PC-9 (cell line): ENCODE results near the gene ANKRD44. TPM values are rescaled to one million over a fixed set of nuclear protein-coding genes. Genes with fewer than 3 reads are reported as not detected.

Experiments
- BruUV-seq: library from RNA; stranded (reverse); fragments of 400-500 nt; replicated peaks from 2 replicates; lab custom pipeline; 2021; lab: Mats Ljungman, UMichigan
- CTCF ChIA-PET: fragments of 300-600 bp; sonication (Branson Sonifier 250); formaldehyde crosslinking; loops from one replicate; lab custom pipeline; 2022; ENCODE audit warnings: antibody characterized with exemption; lab: Charles Lee
- POLR2A ChIA-PET: fragments of 300-600 bp; sonication (Branson Sonifier 250); formaldehyde crosslinking; loops from one replicate; lab custom pipeline; 2022; ENCODE audit warnings: antibody characterized with exemption; ENCODE audit not compliant: unreplicated experiment; lab: Charles Lee
- DNase-seq, 2 experiments: peaks; one replicate each; pipeline versions ENCODE4 v3.0.0 to v3.0.0-alpha.2; 2015 to 2022; ENCODE audit warnings: mixed read lengths in 1 of 2
- H2AFZ ChIP-seq: fragments of 200-600 bp; sonication (generic); 2 replicates; pipeline ENCODE4 v1.8.1; 2017; ENCODE audit warnings: antibody characterized with exemption
- H3F3A ChIP-seq: fragments of 200-600 bp; sonication (generic); 2 replicates; pipeline ENCODE4 v1.8.1; 2017; ENCODE audit warnings: antibody characterized with exemption, mild to moderate bottlenecking, low read depth; ENCODE audit not compliant: insufficient read depth
- H3K27ac ChIP-seq: fragments of 200-600 bp; sonication (generic); 2 replicates; pipeline ENCODE4 v1.6.1; 2016; ENCODE audit warnings: mixed run types
- H3K27me3 ChIP-seq: fragments of 200-600 bp; sonication (generic); 2 replicates; pipeline ENCODE4 v1.6.1; 2016; ENCODE audit warnings: low read depth, mixed run types; ENCODE audit not compliant: insufficient read depth
- H3K36me3 ChIP-seq: fragments of 200-600 bp; sonication (generic); 2 replicates; pipeline ENCODE4 v1.6.1; 2016; ENCODE audit warnings: low read depth, mixed run types
- H3K4me1 ChIP-seq: fragments of 200-600 bp; sonication (generic); replicated peaks from 2 replicates; pipeline ENCODE4 v1.6.1; 2016; ENCODE audit warnings: mixed run types; ENCODE audit not compliant: insufficient read depth
- H3K4me2 ChIP-seq: fragments of 200-600 bp; sonication (generic); 2 replicates; pipeline ENCODE4 v1.6.1; 2017; ENCODE audit warnings: mixed run types
- H3K4me3 ChIP-seq: fragments of 200-600 bp; sonication (generic); 2 replicates; pipeline ENCODE4 v1.6.1; 2016; ENCODE audit warnings: mixed run types
- H3K79me2 ChIP-seq: fragments of 200-600 bp; sonication (generic); 2 replicates; pipeline ENCODE4 v1.6.1; 2017; ENCODE audit warnings: low read depth, mixed run types
- H3K9me2 ChIP-seq: fragments of 200-600 bp; sonication (generic); 2 replicates; pipeline ENCODE4 v1.8.1; 2017; ENCODE audit warnings: mild to moderate bottlenecking; ENCODE audit not compliant: insufficient read depth
- H3K9me3 ChIP-seq: fragments of 200-600 bp; sonication (generic); 2 replicates; pipeline ENCODE4 v1.8.1; 2016; ENCODE audit warnings: low read depth; ENCODE audit not compliant: insufficient read depth
- H4K20me1 ChIP-seq: fragments of 200-600 bp; sonication (generic); 2 replicates; pipeline ENCODE4 v1.8.1; 2017; ENCODE audit not compliant: insufficient read depth
- EZH2 ChIP-seq: fragments of 200-600 bp; sonication (generic); IDR thresholded peaks from 2 replicates; pipeline ENCODE4 v1.8.0; 2017; ENCODE audit warnings: antibody characterized with exemption, low read depth
- intact Hi-C: fragments of 100-400 bp; cut with micrococcal nuclease; formaldehyde crosslinking; loops from one replicate; pipeline ENCODE4 v1.10.0; 2022; ENCODE audit not compliant: unreplicated experiment
- total RNA-seq: library from RNA; stranded (reverse); gene quantifications from 2 replicates; pipeline ENCODE4 v1.2.3, GENCODE V29; 2021
- TF ChIP-seq, protein P1 (sequence below): fragments of 200-600 bp; sonication (generic); conservative IDR thresholded peaks from 2 replicates; pipeline ENCODE4 v1.6.1; 2017; ENCODE audit warnings: mixed run types, antibody characterized with exemption, mild to moderate bottlenecking, moderate library complexity

ANKRD44 gene
- total RNA-seq, 1 experiment from 2014 or later: 3.4 TPM

DNA sequence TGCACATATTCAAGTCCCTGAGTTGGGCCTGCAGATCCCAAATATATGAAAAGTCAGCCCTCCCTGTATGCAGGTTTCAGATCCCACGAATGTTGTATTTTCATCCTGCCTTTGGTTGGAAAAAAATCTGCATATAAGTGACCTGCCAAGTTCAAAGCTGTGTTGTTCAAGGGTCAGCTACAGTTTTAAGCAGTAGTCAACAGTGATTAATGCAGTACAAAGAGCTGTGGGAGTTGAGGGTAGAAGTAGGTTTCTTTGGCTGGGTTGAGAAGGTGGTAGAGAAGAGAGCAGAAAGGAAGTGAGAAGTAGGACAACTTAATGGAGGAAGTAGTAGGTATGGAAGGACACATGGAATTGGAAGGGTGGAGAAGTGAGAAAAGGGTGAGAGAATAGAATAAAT, 127.9 kb downstream of the ANKRD44 start:
- Histone ChIP-seq H3F3A (no peaks in the 10 kb centered on the region), H3K9me3 (no peaks in the 10 kb centered on the region), H4K20me1 (no peaks in the 10 kb centered on the region), H3K79me2 (no peaks in the 10 kb centered on the region), H3K4me2 (no peak overlapping the region), H3K27ac (no peak overlapping the region), H2AFZ (no peak overlapping the region), H3K4me1 (no peaks in the 10 kb centered on the region), H3K4me3 (no peak overlapping the region), H3K36me3 (no peaks in the 10 kb centered on the region), H3K27me3 (no peaks in the 10 kb centered on the region), H3K9me2 (no peaks in the 10 kb centered on the region)
- intact Hi-C loops: no loop called here
- DNase-seq: no peak
- POLR2A ChIA-PET: no interaction called here
- BruUV-seq: no TSS peak
- CTCF ChIA-PET: interaction anchor here (0.5 kb wide), 1 partner anchor 72 kb away, joined by 3 read pairs; no protein-coding TSS in a partner anchor
- TF ChIP-seq, protein P1, sequence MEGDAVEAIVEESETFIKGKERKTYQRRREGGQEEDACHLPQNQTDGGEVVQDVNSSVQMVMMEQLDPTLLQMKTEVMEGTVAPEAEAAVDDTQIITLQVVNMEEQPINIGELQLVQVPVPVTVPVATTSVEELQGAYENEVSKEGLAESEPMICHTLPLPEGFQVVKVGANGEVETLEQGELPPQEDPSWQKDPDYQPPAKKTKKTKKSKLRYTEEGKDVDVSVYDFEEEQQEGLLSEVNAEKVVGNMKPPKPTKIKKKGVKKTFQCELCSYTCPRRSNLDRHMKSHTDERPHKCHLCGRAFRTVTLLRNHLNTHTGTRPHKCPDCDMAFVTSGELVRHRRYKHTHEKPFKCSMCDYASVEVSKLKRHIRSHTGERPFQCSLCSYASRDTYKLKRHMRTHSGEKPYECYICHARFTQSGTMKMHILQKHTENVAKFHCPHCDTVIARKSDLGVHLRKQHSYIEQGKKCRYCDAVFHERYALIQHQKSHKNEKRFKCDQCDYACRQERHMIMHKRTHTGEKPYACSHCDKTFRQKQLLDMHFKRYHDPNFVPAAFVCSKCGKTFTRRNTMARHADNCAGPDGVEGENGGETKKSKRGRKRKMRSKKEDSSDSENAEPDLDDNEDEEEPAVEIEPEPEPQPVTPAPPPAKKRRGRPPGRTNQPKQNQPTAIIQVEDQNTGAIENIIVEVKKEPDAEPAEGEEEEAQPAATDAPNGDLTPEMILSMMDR: no peak
- no peak for TF ChIP-seq EZH2

DNA sequence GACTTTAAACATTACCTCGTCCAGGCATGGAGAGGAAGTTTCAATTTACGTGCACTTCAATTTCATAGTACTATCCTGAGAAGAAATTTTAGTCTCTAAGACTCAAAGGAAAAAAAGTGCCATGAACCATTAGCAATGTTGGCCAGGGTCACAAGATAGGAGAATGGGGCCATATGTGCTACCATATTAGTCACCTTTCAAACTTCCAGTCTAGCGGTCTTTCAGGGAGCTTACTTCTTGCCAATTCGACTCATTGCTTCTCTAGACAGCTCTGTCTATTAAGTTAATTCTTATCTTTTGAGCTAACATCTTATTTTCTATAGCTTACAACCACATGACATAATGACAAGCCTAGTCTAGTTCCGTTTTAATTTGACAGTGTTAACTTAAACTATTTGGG, 129.1 kb downstream of the ANKRD44 start:
- Histone ChIP-seq H3K4me1 (no peaks in the 10 kb centered on the region), H3K27me3 (no peaks in the 10 kb centered on the region), H3K4me3 (no peak overlapping the region), H2AFZ (no peak overlapping the region), H3K79me2 (no peaks in the 10 kb centered on the region), H3K27ac (no peak overlapping the region), H3K9me3 (no peaks in the 10 kb centered on the region), H3K4me2 (no peak overlapping the region), H3K9me2 (no peaks in the 10 kb centered on the region), H4K20me1 (no peaks in the 10 kb centered on the region), H3K36me3 (no peaks in the 10 kb centered on the region), H3F3A (no peaks in the 10 kb centered on the region)
- POLR2A ChIA-PET: no interaction called here
- no peak for TF ChIP-seq EZH2
- TF ChIP-seq, protein P1: no peak
- CTCF ChIA-PET: no interaction called here
- BruUV-seq: no TSS peak
- no peak for DNase-seq
- intact Hi-C loops: no loop called here

DNA sequence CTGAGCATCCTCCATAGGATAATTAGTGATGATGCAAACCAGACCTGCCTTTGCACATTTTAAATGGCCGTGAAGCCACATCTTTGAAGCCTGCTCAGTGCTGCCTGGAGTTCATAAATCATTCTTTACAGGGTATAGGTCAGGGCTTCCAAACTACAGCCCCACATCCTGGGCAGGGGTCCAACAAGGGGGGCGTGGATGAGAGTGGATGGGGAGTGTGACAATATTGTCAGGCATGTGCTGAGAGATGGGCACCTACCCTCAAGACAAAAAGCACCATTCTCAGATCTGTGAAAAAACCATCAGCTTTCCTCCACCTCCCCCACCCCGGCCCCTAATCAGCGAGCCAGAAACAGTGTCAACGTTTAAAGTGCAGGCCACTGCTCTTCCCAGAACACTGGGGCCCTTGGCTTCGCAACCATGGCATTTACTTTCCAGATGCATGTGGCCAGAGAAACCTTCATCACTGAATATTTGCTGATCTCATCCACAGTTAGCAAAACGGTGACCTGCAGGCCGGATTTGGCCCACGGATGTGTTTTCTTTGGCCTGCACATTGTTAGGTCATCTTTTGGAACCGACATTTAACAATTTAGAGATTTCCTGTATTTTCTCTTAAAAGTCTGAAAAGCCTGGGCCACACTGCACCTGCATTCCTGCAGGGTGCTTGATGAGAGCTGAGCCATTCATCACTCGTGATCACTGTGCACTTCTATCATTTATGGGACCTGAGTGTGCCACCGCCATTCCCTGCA, 130.7 kb downstream of the ANKRD44 start:
- Histone ChIP-seq H4K20me1 (no peaks in the 10 kb centered on the region), H3K4me1 (no peaks in the 10 kb centered on the region), H3K79me2 (no peaks in the 10 kb centered on the region), H2AFZ (no peak overlapping the region), H3K27me3 (no peaks in the 10 kb centered on the region), H3F3A (no peaks in the 10 kb centered on the region), H3K27ac (no peak overlapping the region), H3K36me3 (no peaks in the 10 kb centered on the region), H3K4me2 (no peak overlapping the region), H3K4me3 (no peak overlapping the region), H3K9me2 (no peaks in the 10 kb centered on the region), H3K9me3 (no peaks in the 10 kb centered on the region)
- BruUV-seq: no TSS peak
- ChIA-PET CTCF (no interaction called here), POLR2A (no interaction called here)
- no peak for DNase-seq
- intact Hi-C loops: no loop called here
- TF ChIP-seq, protein P1: no peak
- no peak for TF ChIP-seq EZH2
